IPS-15b (cell line): ENCODE measurements around the gene VAV2.

Experiments
- H3K27me3 ChIP-seq: one replicate; pipeline ENCODE4 v1.6.1; 2013; ENCODE audit warnings: low read length; ENCODE audit not compliant: control insufficient read depth, insufficient read depth
- H3K36me3 ChIP-seq: one replicate; pipeline ENCODE4 v1.6.1; 2013; ENCODE audit warnings: low read length; ENCODE audit not compliant: control insufficient read depth, insufficient read depth
- H3K4me1 ChIP-seq: one replicate; pipeline ENCODE4 v1.6.1; 2013; ENCODE audit warnings: mild to moderate bottlenecking, low read length; ENCODE audit not compliant: control insufficient read depth, insufficient read depth
- H3K4me3 ChIP-seq: one replicate; pipeline ENCODE4 v1.5.1; 2013; ENCODE audit warnings: low read depth, low read length
- H3K9ac ChIP-seq: one replicate; pipeline ENCODE4 v1.6.1; 2013; ENCODE audit warnings: low read depth, mild to moderate bottlenecking, low read length
- H3K9me3 ChIP-seq: one replicate; pipeline ENCODE4 v1.6.1; 2013; ENCODE audit warnings: mild to moderate bottlenecking, low read length; ENCODE audit not compliant: control insufficient read depth, insufficient read depth

Gene VAV2

DNA sequence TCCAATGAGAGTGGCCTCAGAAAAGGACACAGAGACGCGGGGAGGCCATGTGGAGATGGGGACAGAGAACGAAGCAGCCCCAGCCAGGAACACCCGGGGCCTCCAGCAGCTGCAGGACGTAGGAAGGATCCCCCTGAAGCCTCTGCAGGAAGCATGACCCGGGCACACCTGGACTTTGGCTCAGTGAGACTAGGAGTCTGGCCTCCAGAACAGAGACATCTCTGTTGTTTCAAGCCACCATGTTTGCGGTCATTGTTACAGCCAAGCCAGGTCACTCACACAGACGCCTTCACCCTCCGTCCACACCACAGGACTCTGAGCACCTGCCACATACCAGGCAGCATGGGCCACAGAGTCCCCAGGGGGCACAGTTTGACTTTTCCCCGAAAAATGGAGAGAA lies 190.4 kb downstream of the VAV2 start:
- Histone ChIP-seq H3K4me3 (no peak overlapping the region), H3K27me3 (no peaks in the 10 kb centered on the region), H3K4me1 (no peaks in the 10 kb centered on the region), H3K36me3 (peaks cover 32% of the 10 kb centered on the region), H3K9me3 (no peaks in the 10 kb centered on the region), H3K9ac (no peak overlapping the region)

DNA sequence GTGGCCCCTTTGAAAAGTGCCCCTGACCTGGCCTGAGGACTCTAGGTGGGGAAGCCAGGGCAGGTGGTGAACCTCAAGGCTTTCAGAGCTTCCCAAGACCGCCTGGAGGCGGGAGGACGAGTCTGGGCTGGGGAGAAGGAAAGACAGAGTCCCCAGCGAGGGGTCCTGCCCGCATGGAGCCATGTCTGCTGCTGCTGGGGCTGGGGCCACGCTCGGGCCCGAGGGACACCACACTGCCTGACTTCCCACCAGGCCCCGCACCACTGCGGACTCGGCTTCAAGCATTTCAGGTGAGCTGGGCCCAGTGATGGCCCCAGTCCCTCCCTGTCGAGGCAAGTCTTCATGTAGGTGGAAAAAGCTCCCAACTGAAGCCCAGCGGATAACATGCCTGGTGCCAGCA lies 191.9 kb downstream of the VAV2 start:
- H3K9me3 ChIP-seq = no peaks in the 10 kb centered on the region
- peaks cover 30% of the 10 kb centered on the region for H3K36me3 ChIP-seq
- H3K27me3 ChIP-seq = no peaks in the 10 kb centered on the region

DNA sequence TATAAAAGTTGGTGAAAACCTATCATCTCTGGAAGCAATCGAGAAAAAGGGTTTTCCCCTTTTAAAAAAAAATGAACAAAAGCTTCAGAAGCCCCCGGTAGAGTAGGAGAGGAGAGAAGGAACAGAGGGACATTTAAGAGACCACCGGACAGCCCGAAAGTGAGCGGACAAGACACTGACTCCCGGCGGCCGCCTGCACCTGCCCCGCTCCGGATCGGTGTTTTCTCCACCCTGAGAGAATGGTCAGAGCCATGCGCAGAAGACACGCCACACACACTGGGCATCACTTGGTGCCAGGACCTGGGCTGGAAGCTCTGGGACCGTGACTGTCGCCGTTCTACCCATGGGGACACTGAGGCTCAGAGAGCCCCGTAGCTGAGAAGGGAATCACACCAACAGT lies 192.4 kb downstream of the VAV2 start:
- H3K4me3 ChIP-seq = no peak overlapping the region
- no peaks in the 10 kb centered on the region for H3K27me3 ChIP-seq
- no peaks in the 10 kb centered on the region for H3K4me1 ChIP-seq
- H3K36me3 ChIP-seq = peaks cover 32% of the 10 kb centered on the region
- no peak overlapping the region for H3K9ac ChIP-seq
- no peaks in the 10 kb centered on the region for H3K9me3 ChIP-seq

More for the DNA sequence above, 191.9 kb downstream of the VAV2 start:
- Histone ChIP-seq H3K4me3 (no peak overlapping the region), H3K4me1 (no peaks in the 10 kb centered on the region), H3K9ac (no peak overlapping the region)

DNA sequence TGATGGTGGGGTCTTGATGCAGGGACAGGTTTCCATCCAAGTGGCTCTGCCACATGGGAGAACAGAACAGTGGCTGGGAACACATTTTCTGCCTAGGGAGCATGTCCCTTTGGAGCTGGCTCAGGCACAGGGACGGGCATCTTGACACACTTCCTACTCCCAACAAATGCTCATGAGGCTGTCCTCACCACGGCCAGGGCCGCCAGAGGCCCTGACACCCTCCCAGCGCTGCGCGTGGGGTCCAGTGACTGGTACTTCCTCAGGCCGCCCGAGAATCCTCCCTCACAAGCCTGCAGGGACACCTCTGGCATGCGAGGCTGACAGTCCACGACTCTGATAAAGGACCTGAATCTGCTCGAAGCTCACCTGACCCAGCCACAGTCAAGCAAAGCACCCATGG lies 193.0 kb downstream of the VAV2 start:
- Histone ChIP-seq H3K27me3 (no peaks in the 10 kb centered on the region), H3K9me3 (no peaks in the 10 kb centered on the region), H3K9ac (no peak overlapping the region), H3K4me3 (no peak overlapping the region), H3K36me3 (peaks cover 32% of the 10 kb centered on the region), H3K4me1 (no peaks in the 10 kb centered on the region)

DNA sequence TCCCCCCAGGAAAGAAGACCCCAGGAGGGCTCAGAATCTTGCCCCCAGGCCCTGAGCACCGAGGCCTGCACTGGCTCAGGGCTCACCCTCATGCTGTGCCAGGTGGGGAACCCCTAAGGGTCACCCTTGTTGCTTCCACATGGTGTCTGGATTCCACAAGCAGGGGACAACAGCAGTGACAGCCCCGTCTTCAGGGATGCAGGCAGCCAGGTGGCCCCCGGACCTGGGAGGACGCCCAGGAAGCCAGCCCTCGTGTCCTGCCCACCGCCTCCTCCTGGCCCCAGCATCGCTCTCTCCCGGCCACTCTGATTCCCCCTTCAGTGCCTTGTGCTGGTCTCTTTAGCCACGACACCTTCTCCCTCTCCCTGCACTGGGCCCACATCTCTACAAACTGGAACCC lies 194.0 kb downstream of the VAV2 start:
- H3K4me1 ChIP-seq = no peaks in the 10 kb centered on the region
- no peak overlapping the region for H3K9ac ChIP-seq
- no peaks in the 10 kb centered on the region for H3K9me3 ChIP-seq
- H3K4me3 ChIP-seq = no peak overlapping the region
- no peaks in the 10 kb centered on the region for H3K27me3 ChIP-seq
- peaks cover 32% of the 10 kb centered on the region for H3K36me3 ChIP-seq

- Histone ChIP-seq H3K9me3 (no peaks in the 10 kb centered on the region), H3K4me1 (no peaks in the 10 kb centered on the region), H3K27me3 (no peaks in the 10 kb centered on the region), H3K4me3 (no peak overlapping the region), H3K9ac (no peak overlapping the region), H3K36me3 (peaks cover 29% of the 10 kb centered on the region)
These were observed 194.6 kb downstream of the VAV2 start for GRCh38 chr9:133797406-133798105.

DNA sequence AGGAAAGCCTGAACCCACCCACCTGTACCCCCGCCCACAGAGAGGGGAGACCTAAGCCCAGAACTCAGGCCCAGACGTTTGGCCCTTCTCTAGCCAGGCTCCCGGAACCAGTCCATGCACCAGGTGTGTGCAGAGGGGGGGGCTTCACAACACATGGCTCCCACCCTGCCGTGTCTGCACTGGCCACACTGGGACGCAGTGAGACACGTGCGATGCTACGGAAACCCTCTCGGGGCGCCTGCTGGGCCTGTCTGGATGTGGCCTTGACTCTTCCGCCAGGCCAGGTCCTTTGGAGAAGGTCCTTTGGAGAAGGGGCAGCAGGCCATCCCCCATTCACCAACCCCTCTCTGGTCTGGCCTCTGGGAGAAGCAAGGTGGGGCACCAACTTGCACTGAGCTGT lies 195.6 kb downstream of the VAV2 start:
- Histone ChIP-seq H3K36me3 (peaks cover 33% of the 10 kb centered on the region), H3K27me3 (no peaks in the 10 kb centered on the region), H3K4me1 (no peaks in the 10 kb centered on the region), H3K9ac (no peak overlapping the region), H3K9me3 (no peaks in the 10 kb centered on the region), H3K4me3 (no peak overlapping the region)

DNA sequence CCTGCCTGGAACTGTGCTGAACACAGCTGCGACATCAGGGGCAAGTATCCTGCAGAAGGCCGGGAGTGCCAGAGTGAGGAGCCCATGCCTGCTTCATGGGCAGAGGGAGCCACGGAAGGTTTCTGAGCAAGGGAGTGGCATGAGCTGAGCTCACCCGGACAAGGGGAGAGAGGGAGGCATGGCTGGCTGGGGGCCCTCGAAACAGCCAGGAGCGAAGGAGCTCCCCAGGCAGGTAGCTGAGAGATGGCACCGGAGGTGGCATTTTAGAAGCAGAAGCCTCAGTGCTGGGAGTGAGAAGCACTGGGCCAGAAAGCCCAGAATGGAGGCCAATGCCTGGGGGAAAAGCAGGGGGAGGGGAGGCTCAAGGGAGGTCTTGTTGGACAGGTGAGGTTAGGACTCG lies 197.1 kb downstream of the VAV2 start:
- Histone ChIP-seq H3K36me3 (peaks cover 39% of the 10 kb centered on the region), H3K4me3 (no peak overlapping the region), H3K9me3 (no peaks in the 10 kb centered on the region), H3K27me3 (no peaks in the 10 kb centered on the region), H3K4me1 (no peaks in the 10 kb centered on the region), H3K9ac (no peak overlapping the region)

DNA sequence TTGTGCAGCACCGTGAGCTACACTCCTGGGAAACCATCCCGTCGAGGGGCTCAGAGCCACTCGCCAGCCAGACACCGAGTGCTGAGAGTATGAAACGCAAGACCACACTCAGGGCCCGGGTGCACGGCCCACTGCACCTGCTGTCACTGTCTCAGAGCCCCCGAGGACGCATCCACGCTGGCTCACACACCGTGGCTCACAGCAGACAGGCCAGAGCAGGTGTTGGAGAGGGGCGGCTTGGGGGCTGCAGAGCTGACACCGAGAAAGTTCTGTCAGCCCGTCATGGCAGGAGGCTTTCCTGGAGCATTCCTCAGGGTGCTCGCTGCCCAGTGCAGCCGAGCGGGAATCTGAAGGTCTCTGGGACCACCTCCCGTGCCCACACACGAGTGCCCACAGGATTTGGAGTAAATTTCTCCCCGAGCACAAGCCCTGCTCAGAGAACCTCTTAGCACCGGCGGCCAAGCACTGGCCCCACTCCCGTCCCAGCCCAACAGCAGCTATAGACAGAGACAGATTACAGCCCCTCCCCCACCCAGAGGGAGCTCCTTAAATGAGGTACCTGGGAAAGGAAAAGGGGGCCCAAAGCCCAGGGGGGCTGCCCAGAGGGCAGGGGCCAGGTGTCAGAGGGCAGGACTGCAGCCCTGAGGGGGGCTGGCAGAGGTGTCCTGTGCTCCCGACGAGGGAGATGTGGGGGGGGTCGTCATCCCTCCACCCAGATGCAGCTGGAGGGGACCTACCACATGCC lies 197.9 kb downstream of the VAV2 start:
- Histone ChIP-seq H3K4me1 (no peaks in the 10 kb centered on the region), H3K27me3 (no peaks in the 10 kb centered on the region), H3K36me3 (peaks cover 39% of the 10 kb centered on the region), H3K4me3 (no peak overlapping the region), H3K9ac (no peak overlapping the region), H3K9me3 (no peaks in the 10 kb centered on the region)

GRCh38 chr9:133793471-133793870 lies 198.7 kb downstream of the VAV2 start:
- Histone ChIP-seq H3K36me3 (peaks cover 35% of the 10 kb centered on the region), H3K9me3 (no peaks in the 10 kb centered on the region), H3K9ac (no peak overlapping the region), H3K4me3 (no peak overlapping the region), H3K4me1 (no peaks in the 10 kb centered on the region), H3K27me3 (no peaks in the 10 kb centered on the region)

DNA sequence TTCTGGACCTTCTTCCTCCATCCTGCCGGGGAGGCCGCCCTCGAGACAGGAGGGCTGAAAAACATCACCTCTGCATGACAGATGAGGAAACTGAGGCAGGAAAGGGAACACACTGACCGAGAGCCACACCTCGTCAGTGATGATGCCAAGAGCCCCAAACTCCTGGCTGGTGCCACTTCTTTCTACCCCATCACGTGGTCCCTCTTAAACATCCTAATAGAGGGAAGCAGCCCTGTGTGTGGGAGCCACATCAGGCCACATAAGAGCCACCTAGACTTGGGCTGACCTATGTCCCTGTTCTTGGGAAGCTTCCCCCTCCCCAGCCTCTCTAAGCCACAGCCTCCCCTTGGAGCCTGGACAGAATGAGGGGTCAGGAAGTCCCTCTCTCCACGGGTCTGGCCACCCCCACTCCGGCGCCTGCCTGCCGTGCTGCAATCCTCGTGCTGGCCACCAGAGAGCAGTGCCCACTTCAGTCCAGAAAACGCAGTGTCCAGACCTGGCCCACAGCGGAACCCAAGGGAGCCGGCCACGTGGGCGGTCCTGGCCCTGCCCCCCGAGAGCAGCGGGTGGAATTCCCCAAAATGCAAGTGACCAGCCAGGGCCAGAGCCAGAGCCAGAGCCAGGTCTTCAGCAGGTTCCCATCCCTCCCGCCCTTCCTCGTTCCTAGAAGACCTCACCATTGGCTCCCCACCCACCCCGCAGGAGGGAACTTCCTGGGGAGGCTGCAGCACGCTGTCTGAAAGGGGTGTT lies 199.2 kb downstream of the VAV2 start:
- peaks cover 31% of the 10 kb centered on the region for H3K36me3 ChIP-seq
- no peak overlapping the region for H3K9ac ChIP-seq
- H3K4me3 ChIP-seq = no peak overlapping the region
- no peaks in the 10 kb centered on the region for H3K27me3 ChIP-seq
- H3K4me1 ChIP-seq = no peaks in the 10 kb centered on the region
- H3K9me3 ChIP-seq = no peaks in the 10 kb centered on the region
